Activated T-helper 2 cell treated with anti-CD3 and anti-CD28 coated beads, Interferon-gamma antibody, Interleukin-2, Interleukin-4, amounts not matched to agents 10 μg/mL and 5 μg/mL and 100 μg/mL, durations not matched to agents 14 hours and 24 hours and 36 hours (primary cell): ENCODE results near the gene RDH14. TPM values are rescaled to one million over a fixed set of nuclear protein-coding genes. Genes with fewer than 3 reads are reported as not detected.

Experiments used
- DNase-seq: peaks from one replicate; pipeline ENCODE4 v3.0.0; 2021; ENCODE audit warnings: low spot score
- H3K27ac Mint-ChIP-seq: one replicate; pipeline ENCODE4 v1.8.0; 2021; ENCODE audit warnings: mixed read lengths
- H3K27me3 Mint-ChIP-seq: one replicate; pipeline ENCODE4 v1.8.0; 2021; ENCODE audit warnings: low read depth, mixed read lengths
- H3K36me3 Mint-ChIP-seq: one replicate; pipeline ENCODE4 v1.8.0; 2021; ENCODE audit warnings: low read depth, mixed read lengths
- H3K4me1 Mint-ChIP-seq: one replicate; pipeline ENCODE4 v1.8.0; 2021; ENCODE audit warnings: low read depth, mixed read lengths
- H3K4me3 Mint-ChIP-seq: one replicate; pipeline ENCODE4 v1.8.0; 2021; ENCODE audit warnings: low read depth, mild to moderate bottlenecking, moderate library complexity, mixed read lengths
- H3K9me3 Mint-ChIP-seq: one replicate; pipeline ENCODE4 v1.8.0; 2021; ENCODE audit warnings: mixed read lengths
- intact Hi-C: fragments of 100-400 bp; cut with micrococcal nuclease; formaldehyde crosslinking; loops from one replicate; pipeline ENCODE4 v1.15.1; 2023
- total RNA-seq: library from RNA; stranded (reverse); gene quantifications from 2 replicates; pipeline ENCODE4 v1.2.3, GENCODE V29; 2022

RDH14 gene
- total RNA-seq, 1 donor from 2014 or later, result 12.4 TPM

DNA sequence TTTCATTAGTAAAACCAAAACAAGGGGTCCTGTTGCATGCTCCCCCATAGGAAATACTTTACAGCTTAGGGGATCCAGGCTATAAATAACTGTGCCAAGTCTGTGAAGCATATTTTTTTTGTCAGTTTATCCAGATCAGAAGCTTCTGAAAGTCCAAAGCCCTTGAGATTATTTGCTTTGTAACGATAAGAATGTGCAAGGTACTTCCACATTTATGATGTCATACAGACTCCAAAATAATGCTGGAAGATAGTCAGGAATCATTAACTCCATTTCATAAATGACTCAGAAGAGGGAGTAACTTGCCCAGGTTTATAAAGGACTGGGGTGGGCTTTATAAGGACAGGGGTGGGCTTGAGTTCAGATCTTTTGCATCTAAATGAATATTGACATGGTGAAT lies 29.3 kb downstream of the RDH14 start:
- Mint-ChIP-seq H3K27me3 (peaks cover 9% of the 10 kb centered on the region), H3K4me3 (no peak overlapping the region), H3K9me3 (no peaks in the 10 kb centered on the region), H3K36me3 (no peaks in the 10 kb centered on the region), H3K4me1 (no peaks in the 10 kb centered on the region), H3K27ac (no peak overlapping the region)
- DNase-seq, result no peak
- intact Hi-C loops, result no loop called here

GRCh38 chr2:18527822-18528221 lies 32.6 kb downstream of the RDH14 start:
- intact Hi-C loops, result no loop called here
- no peaks in the 10 kb centered on the region for H3K9me3 Mint-ChIP-seq

GRCh38 chr2:18527326-18527725 lies 33.1 kb downstream of the RDH14 start:
- no peak overlapping the region for H3K27ac Mint-ChIP-seq
- no peaks in the 10 kb centered on the region for H3K9me3 Mint-ChIP-seq
- H3K4me3 Mint-ChIP-seq, result no peak overlapping the region
- H3K4me1 Mint-ChIP-seq, result no peaks in the 10 kb centered on the region
- peaks cover 3% of the 10 kb centered on the region for H3K27me3 Mint-ChIP-seq
- no peaks in the 10 kb centered on the region for H3K36me3 Mint-ChIP-seq
- no peak for DNase-seq
- intact Hi-C loops, result no loop called here

More at GRCh38 chr2:18527822-18528221, 32.6 kb downstream of the RDH14 start:
- Mint-ChIP-seq H3K4me1 (no peaks in the 10 kb centered on the region), H3K4me3 (no peak overlapping the region), H3K36me3 (no peaks in the 10 kb centered on the region), H3K27me3 (peaks cover 3% of the 10 kb centered on the region), H3K27ac (no peak overlapping the region)
- DNase-seq, result no peak

DNA sequence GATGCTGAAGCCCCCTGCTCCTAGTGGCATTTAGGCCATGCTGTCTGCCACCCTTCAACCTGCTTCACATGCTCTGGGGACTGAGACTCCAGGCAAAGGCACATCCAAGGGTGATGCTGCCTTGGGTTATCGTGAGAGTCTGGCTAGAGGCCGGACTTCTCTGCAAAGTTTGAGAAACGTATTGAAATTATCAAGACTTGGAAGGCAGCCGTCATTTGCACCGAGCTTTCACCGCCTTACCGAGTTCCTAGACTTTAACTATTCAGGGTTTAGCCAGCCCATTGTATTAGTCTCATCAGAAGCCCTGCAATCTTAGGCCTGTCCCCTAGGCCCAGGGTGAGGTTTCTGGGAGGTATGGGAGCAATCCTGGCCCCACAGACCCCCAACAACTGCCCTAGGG lies 34.0 kb downstream of the RDH14 start:
- DNase-seq, result no peak
- no peaks in the 10 kb centered on the region for H3K36me3 Mint-ChIP-seq
- no peak overlapping the region for H3K4me3 Mint-ChIP-seq
- H3K27me3 Mint-ChIP-seq, result peaks cover 3% of the 10 kb centered on the region
- no peak overlapping the region for H3K27ac Mint-ChIP-seq
- no peaks in the 10 kb centered on the region for H3K4me1 Mint-ChIP-seq
- intact Hi-C loops, result no loop called here
- no peaks in the 10 kb centered on the region for H3K9me3 Mint-ChIP-seq

- H3K9me3 Mint-ChIP-seq, result no peaks in the 10 kb centered on the region
- intact Hi-C loops, result no loop called here
Measured at GRCh38 chr2:18525852-18526251, 34.6 kb downstream of the RDH14 start.

GRCh38 chr2:18525236-18525635 lies 35.2 kb downstream of the RDH14 start:
- H3K9me3 Mint-ChIP-seq, result no peaks in the 10 kb centered on the region
- H3K36me3 Mint-ChIP-seq, result no peaks in the 10 kb centered on the region
- H3K4me1 Mint-ChIP-seq, result no peaks in the 10 kb centered on the region
- no peak for DNase-seq
- H3K27ac Mint-ChIP-seq, result no peak overlapping the region
- no peak overlapping the region for H3K4me3 Mint-ChIP-seq
- intact Hi-C loops, result no loop called here
- H3K27me3 Mint-ChIP-seq, result no peaks in the 10 kb centered on the region

More at GRCh38 chr2:18525852-18526251, 34.6 kb downstream of the RDH14 start:
- no peak for DNase-seq
- no peak overlapping the region for H3K27ac Mint-ChIP-seq
- H3K4me3 Mint-ChIP-seq, result no peak overlapping the region
- no peaks in the 10 kb centered on the region for H3K4me1 Mint-ChIP-seq
- H3K36me3 Mint-ChIP-seq, result no peaks in the 10 kb centered on the region
- H3K27me3 Mint-ChIP-seq, result peaks cover 3% of the 10 kb centered on the region

- DNase-seq, result no peak
- intact Hi-C loops, result loop anchor here (5.0 kb wide), 3 partner anchors 85 to 825 kb away; no protein-coding TSS in a partner anchor
- H3K27me3 Mint-ChIP-seq, result no peaks in the 10 kb centered on the region
- no peaks in the 10 kb centered on the region for H3K4me1 Mint-ChIP-seq
- H3K36me3 Mint-ChIP-seq, result no peaks in the 10 kb centered on the region
- H3K9me3 Mint-ChIP-seq, result no peaks in the 10 kb centered on the region
- H3K27ac Mint-ChIP-seq, result no peak overlapping the region
- no peak overlapping the region for H3K4me3 Mint-ChIP-seq
Measured at GRCh38 chr2:18522484-18523146, 37.8 kb downstream of the RDH14 start.

- peak; percentile 47 for DNase-seq
- Mint-ChIP-seq H3K36me3 (no peaks in the 10 kb centered on the region), H3K4me3 (no peak overlapping the region), H3K27ac (no peak overlapping the region), H3K27me3 (peaks cover 2% of the 10 kb centered on the region), H3K4me1 (no peaks in the 10 kb centered on the region), H3K9me3 (no peaks in the 10 kb centered on the region)
- intact Hi-C loops, result loop anchor here (1.0 to 5.0 kb wide), 5 partner anchors 40 to 1343 kb away; partner anchors contain the start of gene RDH14
Measured at GRCh38 chr2:18520451-18521425, 39.7 kb downstream of the RDH14 start.

GRCh38 chr2:18519914-18520450 lies 40.5 kb downstream of the RDH14 start:
- intact Hi-C loops, result loop anchor here (1.0 to 5.0 kb wide), 5 partner anchors 41 to 1343 kb away; partner anchors contain the start of gene RDH14
- no peak for DNase-seq
- H3K27me3 Mint-ChIP-seq, result peaks cover 2% of the 10 kb centered on the region
- H3K9me3 Mint-ChIP-seq, result no peaks in the 10 kb centered on the region
- H3K27ac Mint-ChIP-seq, result no peak overlapping the region
- H3K4me3 Mint-ChIP-seq, result no peak overlapping the region
- no peaks in the 10 kb centered on the region for H3K4me1 Mint-ChIP-seq
- no peaks in the 10 kb centered on the region for H3K36me3 Mint-ChIP-seq

- Mint-ChIP-seq H3K4me3 (no peak overlapping the region), H3K4me1 (no peaks in the 10 kb centered on the region), H3K9me3 (no peaks in the 10 kb centered on the region), H3K36me3 (no peaks in the 10 kb centered on the region), H3K27ac (no peak overlapping the region), H3K27me3 (peaks cover 2% of the 10 kb centered on the region)
- intact Hi-C loops, result no loop called here
- DNase-seq, result no peak
Measured at GRCh38 chr2:18518116-18519111, 42.0 kb downstream of the RDH14 start.

DNA sequence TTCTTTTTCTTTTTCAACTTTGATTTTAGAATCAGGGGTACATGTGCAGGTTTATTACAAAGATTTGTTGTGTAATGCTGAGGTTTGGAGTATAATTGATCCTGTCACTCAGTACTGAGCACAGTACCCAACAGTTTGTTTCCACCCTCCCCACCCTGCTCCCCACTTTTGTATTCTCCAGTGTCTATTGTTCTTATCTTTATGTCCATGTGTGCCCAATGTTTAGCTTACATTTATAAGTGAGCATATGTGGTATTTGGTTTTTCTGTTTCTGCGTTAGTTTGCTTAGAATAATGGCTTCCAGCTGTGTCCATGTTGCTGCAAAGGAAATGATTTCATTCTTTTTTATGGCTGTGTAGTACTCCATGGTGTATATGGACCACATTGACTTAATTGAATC lies 43.1 kb downstream of the RDH14 start:
- Mint-ChIP-seq H3K36me3 (no peaks in the 10 kb centered on the region), H3K27me3 (peaks cover 2% of the 10 kb centered on the region), H3K4me1 (no peaks in the 10 kb centered on the region), H3K27ac (no peak overlapping the region), H3K9me3 (no peaks in the 10 kb centered on the region), H3K4me3 (no peak overlapping the region)
- DNase-seq, result no peak
- intact Hi-C loops, result no loop called here

GRCh38 chr2:18516112-18516511 lies 44.3 kb downstream of the RDH14 start:
- H3K27ac Mint-ChIP-seq, result no peak overlapping the region
- no peaks in the 10 kb centered on the region for H3K36me3 Mint-ChIP-seq
- no peaks in the 10 kb centered on the region for H3K4me1 Mint-ChIP-seq
- no peak for DNase-seq
- H3K9me3 Mint-ChIP-seq, result no peaks in the 10 kb centered on the region
- no peak overlapping the region for H3K4me3 Mint-ChIP-seq
- H3K27me3 Mint-ChIP-seq, result peaks cover 3% of the 10 kb centered on the region
- intact Hi-C loops, result no loop called here
